NCI-H1048 (cell line): ENCODE data around the gene RAB3C.
"Not testable (repeated sequence)": the region's sequence is repeated elsewhere in the genome, so short reads cannot be mapped to it uniquely, and the experiment has no call there.

Experiments used
- DNase-seq: peaks from one replicate; lab custom pipeline; 2025; lab: John Stamatoyannopoulos, UW

Gene RAB3C

DNA sequence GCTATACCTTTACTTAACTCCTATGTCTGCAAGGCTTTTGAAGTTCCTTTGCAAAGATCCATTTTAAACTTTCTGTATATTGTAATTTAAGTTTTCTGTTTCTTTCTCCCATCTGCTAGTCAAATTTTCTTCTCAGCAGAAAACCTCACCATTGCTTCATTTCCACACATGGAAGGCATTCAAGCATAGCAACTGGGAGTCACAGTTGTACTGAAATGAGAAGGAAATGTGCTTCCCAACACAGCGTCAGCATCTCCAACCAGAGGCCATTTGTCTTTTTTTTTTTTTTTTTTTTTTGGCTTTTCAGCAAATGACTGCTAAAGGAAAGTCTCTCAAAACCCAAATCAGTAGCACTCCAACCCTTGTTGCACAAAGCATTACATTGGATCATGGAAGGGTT lies 92.5 kb downstream of the RAB3C start:
- DNase-seq: no peak

DNA sequence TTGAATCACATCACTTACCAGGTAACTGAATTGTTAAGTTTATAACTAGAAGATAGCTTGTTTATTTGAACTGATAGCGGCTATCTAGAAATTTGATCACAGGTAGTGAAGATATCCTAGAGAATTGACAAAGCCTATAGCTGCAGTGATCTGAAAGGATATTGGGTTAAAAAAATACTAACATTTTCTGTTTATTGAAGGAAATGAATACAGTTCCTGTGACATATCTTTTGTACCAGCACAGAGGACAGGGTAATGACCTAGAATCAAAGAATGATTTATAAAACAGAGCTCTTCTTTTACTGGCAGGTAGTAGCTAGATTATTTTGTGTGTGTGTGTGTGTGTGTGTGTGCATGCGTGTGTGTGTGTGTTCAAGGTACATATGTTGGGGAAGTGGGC lies 94.8 kb downstream of the RAB3C start:
- DNase-seq: no peak

DNA sequence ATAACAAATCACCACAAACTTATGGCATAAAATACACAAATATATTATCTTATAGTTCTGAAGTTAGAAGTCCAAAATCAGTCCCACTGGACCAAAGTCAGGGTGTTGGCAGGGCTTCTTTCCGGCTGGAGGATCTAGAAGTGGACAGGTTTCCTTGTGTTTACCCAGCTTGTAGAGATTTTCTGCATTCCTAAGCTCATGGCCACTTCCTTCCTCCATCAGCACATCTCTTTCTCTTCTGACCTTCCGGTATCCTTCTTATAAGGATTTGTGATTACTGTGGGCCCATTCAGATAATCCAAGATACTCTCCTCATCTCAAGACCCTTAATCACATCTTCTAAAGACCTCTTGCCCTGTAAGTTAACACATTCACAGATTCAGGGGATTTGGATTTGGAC lies 97.6 kb downstream of the RAB3C start:
- no peak for DNase-seq

DNA sequence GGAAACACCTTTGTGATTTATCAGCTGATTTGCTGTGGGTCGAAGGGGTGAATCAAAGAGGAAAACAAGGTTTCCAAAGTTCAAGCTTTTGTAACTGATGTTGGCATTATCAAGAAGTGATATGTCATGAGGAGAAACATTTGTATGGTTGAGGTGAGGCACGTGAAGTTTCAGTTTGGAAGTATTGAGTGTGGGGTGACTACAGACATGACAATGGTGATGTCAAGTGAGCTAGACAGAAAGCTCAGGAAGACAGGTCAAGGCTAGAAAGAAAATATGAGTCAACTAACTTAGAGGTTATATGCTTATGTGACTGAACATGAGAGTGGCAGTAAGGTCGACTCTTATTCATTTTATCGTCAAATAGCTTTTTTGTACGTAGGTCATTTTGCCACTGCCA lies 99.1 kb downstream of the RAB3C start:
- no peak for DNase-seq

DNA sequence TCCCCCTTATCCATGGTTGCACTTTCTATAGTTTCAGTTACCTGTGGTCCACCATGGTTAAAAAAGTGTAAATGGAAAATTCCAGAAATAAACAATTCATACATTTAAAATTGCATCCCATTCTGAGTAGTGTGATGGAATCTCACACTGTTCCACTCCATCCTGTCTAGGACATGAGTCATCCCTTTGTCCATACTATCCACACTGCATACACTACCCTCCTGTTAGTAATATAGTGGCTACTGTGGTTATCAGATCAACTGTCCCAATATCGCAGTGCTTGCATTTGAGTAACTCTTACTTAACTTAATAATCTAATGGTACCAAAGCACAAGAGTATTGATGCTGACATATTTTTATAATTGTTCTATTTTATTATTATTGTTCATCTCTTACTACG lies 100.7 kb downstream of the RAB3C start:
- DNase-seq: no peak

DNA sequence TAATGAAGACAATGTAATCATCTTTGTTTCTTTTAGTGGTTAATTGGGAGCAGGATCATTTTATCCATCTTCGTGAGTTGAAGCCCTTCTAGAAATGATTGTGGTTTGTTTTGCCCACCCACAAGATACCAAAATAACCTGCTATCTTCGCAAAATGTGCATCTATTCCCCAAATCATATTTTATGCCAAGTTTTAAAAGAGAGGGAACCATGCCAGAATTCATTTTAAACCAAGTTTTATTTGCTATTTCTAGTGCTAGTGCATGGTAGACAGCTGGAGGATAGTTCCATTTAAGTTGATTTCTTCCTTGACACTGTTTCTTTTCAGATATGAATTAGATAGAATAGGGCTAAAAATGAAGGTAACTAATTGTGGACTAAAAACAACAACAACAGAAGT lies 104.2 kb downstream of the RAB3C start:
- DNase-seq: no peak

DNA sequence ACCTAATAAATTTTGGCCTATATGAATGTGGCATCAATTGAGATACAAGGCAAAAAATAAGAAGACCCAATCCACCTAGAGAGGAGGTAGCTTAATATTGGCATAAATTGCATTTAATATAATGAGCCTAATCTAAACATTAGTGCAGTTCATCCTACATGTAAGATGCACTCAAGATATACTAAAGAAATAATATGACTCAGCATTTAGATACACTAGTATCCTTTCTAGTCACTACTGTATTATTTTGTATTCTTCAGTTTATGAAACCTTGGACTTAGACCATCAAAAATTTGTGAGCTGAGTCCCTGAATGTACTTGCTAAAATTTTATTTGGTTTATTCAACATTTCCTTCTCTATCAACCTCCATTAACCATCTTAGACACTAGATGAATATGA lies 104.7 kb downstream of the RAB3C start:
- DNase-seq: no peak

DNA sequence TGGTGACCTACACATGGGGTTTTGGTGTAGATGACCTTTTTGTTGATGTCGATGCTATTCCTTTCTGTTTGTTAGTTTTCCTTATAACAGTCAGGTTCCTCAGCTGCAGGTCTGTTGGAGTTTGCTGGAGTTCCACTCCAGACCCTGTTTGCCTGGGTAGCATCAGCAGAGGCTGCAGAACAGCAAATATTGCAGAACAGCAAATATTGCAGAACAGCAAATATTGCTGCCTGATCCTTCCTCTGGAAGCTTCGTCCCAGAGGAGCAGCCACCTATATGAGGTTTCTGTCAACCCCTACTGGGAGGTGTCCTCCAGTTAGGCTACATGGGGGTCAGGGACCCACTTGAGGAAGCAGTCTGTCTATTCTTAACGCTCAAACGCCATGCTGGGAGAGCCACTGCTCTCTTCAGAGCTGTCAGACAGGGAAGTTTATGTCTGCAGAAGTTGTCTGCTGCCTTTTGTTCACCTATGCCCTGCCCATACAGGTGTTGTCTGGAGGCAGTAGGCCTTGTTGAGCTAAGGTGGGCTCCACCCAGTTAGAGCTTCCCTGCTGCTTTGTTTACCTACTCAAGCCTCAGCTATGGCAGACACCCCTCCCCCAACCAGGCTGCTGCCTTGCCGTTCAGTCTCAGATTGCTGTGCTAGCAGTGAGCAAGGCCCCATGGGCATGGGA lies 116.3 kb downstream of the RAB3C start:
- DNase-seq: not testable (repeated sequence)

DNA sequence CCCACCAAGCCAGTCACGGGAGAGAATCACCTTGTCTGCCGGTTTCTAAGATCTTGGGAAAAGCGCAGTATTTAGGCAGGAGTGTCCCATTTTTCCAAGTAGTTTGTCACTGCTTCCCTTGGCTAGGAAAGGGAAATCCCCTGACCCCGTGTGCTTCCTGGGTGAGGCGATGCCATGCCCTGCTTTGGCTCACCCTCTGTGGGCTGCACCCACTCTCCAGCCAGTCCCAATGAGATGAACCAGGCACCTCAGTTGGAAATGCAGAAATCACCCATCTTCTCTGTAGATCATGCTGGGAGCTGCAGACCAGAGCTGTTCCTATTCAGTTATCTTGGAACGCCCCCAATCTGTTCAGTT lies 116.9 kb downstream of the RAB3C start:
- DNase-seq: no peak

DNA sequence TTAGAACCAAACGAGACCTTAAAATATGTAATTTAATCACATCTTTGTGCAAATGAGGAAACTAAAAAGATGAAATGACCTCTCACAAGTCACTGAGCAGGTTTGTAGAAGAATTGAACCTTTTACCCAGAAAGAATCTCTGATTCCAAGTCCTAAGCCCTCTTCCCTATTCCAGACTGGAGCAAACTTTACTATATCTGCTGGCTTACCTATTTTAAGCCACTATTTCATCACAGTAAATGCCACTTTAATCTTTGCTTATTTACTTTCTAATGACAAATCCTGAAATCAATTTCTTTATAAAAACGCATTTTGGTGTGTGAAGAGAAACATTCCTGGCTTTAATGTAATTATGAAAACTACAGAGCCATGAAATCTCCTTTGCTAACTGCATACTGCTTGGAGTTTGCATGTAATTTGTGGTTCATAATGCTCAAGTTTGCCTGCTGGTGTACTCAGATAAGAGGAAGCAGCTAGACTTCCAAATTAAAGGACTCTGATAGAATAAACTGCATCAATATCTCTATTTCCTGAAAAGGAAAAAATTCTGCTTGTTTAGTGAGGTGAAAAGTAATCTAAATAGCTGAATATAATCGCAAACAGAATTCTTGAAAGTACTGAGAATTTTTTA lies 121.2 kb downstream of the RAB3C start:
- DNase-seq: no peak

DNA sequence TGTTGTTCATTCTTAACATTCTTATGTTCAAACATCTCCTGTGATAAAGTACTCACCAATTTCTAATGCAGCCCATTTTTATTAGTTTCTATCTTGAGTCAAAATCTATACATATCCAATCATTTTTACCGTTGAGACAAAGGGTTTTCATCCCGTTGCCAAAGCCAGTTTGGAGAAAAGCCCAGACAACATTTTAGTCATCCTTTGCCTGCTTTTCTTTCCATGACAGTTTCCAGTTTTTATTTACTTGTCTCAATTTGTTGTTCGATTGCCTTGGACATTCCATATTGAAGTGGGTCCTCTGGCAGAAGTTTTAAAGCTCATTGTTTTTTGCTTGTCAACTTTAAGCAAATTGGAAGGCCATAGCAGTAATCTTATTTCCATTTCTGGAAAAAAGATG lies 123.9 kb downstream of the RAB3C start:
- no peak for DNase-seq

DNA sequence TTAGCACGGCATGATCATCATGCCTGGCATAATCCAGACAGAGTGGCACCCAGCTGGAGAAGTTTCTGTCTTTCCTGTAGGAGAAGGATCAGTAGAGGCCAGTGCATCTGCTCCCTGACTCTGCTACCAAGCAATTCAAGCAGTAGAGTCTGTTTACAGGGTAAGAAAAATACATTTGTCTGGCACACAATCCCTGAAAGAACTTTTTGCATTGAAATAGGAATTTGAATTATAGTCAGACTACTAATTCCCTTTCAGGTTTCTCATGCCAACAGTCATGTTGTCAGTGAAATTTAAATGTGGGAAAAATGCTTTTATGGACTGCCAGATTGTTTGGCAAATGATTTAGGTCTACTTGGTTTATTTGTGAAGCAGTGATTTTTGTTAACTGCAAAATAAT lies 125.6 kb downstream of the RAB3C start:
- no peak for DNase-seq

DNA sequence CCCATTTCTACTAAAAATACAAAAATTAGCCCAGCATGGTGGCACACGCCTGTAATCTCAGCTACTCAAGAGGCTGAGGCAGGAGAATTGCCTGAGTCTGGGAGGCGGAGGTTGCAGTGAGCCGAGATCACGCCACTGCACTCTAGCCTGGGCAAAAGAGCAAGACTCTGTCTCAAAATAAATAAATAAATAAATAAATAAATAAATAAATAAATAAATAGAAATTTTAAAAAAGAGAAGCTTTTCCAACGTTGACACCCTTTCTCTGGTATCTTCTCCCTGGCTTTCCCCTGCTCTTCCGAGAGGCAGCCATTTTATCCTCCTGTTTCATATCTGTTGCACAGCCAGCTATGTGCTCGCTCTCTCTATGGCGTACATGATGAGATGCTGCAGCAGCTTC lies 127.5 kb downstream of the RAB3C start:
- not testable (repeated sequence) for DNase-seq

DNA sequence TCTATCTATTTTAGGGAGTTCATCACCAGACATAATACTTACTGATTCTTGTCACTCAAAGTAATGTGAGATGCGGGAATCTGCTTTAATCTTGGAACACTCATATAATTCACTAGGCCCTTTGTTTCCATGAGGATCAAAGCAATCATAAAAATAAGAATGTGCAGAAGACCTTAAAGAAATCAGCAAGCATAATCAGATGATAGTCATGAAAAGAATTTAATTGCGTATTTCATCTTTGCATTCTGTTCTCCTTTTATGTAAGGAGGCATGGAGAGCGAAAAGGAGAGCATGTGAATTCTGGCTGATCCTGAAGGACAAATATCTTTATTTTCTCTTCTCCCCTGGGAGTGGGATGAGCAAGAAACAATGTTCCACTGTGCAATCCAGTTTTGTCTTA lies 128.0 kb downstream of the RAB3C start:
- DNase-seq: no peak

DNA sequence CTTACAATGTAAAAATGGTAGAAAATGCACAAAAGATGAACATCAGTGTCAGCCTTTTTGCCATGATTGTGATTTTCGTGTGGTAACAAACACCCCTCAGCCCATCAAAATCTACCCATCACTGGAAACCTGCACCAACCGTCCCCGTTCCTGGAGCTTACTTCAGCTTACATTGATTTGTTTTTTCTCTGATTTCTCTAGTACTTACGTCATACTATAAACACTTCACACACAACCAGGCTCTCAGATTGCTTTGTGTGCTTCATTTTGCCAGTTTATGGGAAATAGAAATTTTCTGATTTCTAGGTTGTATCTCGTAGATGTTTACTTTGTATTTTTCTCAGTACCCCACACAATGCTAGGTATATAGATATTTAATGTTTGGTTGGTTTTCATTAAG lies 129.1 kb downstream of the RAB3C start:
- DNase-seq: no peak

DNA sequence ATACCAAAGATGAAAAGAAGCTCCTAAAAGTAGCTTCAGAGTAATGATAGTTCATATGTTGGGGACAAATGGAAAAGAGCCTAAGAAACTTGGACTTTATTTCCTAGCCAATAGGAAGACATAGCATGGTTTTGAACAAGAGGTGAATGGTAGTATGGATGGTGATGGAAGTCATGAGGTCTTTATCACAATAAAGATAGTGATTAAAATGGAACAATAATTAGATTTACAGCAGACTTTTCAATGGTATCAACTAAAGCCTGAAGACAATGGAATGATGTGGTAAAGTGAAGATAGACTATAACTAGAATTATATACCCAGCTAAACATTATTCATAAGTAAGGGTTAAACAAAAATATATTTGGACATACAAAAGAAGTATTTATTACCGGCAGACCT lies 131.2 kb downstream of the RAB3C start:
- DNase-seq: no peak

DNA sequence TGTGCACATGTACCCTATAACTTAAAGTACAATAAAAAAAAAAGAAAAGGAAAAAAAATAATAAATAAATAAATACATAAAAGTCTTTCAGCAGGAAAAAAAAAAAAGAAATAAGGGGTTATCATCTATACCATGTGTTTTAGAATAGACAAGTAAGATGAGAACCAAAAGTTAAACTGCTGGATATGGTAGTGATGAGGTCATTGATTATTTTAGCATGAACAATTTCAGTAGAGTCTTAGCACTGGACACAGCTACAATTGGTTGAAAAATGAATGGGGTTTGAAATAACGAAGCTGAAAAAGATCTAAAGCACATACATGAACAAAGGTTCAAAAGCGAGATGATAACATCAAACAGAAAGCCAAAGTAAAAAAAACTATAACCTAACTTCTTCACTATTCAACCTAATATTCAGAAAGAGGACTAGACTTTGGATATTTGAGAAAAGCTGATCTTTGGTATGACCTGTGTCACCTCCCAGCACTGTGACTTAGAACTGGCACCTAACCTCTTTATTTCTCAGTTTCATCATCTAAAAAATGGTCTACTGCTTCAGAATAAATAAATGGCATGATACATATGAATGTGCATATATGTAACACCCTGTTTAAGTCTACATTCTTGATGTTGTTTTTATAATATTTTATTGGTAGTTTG lies 133.3 kb downstream of the RAB3C start:
- no peak for DNase-seq

DNA sequence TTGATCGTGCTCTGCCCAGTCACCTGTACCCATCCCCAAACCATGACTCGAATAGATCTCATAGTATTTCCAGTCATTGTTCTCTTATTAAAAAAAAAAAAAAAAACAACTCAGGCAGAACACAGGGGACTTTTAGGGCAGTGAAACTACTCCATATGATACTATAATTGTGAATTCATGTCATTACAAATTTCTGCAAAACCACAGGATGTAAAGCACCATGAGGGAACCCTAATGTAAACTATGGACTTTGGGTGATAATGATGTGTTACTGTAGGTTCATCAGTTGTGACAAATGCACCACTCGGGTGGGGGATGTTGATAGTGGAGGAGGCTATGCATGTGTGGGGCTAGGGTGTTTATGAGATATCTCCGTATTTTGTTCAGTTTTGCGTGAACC lies 133.8 kb downstream of the RAB3C start:
- no peak for DNase-seq

DNA sequence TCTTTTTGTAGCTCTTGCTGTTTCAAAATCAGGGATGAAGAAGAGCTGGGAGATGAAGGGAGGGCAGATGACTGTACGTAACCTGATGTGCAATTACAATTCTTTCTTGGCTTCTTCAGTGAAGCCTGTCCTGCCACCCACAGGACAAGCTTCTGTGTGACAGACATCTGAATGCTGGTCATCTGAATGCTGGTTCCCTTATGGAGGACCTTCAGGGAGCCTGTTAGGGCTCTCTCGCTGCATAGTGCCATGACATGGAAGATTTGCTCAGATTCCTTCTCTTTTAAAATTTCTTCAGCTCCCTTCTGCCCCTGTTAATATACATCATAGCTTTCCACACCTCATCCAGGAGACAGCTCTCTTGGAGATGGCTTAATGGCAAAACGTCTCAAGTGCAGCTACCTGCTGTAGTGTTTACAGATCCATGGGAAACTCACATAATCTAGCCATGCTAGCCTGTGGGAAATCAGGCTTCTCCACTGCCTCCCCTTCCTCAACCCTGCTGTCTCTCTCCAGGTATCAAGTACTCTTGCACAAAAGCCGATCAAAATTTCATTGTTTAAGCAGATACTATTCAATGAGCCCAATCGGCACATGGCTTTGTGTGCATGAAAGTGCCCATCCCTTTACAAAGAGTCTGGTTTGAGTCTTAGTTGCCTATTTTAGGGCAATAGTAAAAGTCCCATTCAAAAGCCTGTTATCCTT lies 134.6 kb downstream of the RAB3C start:
- DNase-seq: no peak

DNA sequence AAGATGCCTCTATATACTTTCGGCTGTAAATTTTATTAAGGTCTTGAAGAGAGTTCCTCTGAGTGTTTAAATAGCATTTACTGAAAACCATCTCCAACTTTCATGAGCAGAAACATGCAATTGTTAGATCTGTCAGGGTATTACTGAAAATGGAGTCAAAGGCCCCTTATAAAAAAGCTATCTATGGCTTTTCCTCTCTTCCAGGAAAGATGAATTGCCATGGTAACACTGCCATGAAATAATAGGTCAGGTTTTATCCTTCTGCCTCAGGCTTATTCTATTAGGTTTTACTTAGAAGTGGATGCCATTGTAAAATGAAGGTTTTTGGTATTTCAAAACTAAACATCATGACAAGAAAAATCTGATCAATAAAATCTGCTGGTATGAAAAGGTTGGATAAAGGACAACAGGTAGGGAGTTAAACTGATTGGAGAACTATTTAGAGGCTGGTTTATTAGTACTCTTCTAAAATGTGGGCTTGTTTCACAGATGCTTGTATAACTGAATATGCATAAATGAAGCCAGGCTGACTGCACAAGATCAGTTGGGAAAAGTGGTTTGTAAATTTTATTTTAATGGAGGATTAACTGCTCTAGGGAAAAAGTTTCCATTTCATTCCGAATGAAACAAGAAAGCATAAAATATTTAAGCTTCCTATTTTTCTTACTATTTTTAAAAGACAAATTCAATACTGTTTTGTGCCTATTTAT lies 135.5 kb downstream of the RAB3C start:
- DNase-seq: no peak

DNA sequence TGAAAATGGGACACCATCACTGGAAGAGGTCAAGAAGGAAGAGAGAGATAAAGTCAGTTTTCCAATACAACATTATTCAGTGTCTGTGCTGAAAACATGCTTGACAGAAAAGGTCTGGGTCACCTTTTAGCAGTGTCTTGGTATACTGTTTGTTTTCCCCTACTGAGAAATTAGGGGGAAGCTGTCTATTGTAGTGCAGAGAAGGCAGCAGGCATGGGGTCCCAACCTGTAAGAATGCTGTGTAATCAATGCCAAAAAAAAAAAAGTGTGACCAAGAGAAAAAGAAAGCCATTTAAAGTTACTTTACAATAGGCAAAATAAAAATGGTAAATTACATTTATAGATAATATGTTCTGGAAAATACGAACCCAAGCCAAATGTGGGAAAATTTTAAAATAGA lies 139.3 kb downstream of the RAB3C start:
- no peak for DNase-seq

DNA sequence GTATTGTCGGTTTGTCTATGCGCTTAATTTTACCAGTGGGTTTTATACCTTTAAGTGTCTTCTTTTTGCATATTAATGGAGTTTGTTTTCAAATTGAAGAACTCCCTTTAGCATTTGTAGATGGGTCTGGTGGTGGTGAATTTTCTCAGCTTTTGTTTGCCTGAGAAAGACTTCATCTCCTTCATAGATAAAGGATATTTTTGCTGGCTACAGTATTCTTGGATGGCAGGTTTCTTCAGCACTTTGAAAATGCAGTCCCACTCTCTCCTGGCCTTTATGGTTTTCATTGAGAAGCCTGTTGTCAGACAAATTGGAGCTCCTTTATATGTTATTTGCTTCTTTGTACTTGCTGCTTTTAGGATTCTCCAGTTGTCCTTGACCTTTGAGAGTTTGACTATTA lies 142.1 kb downstream of the RAB3C start:
- no peak for DNase-seq

DNA sequence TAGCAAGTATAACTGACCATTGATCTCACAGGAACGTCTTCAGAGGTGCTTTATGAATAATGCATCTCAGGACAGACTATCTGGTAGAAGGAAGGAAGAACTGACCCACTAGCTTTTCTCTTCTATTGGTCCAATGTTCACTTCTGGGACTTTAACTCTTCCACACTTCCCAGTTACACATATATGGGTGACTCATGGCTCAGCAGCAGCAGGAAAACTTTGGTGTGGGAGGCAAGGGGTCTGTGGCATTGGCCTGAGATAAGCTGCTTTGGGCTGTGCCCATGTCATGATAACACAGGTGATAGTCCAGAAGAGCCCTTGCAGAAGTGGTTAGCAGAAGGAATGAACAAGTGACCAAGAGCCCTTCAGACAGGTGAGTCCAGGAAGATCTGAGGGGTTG lies 148.8 kb downstream of the RAB3C start:
- DNase-seq: no peak
